HG02884 (cell line): ENCODE measurements around the gene CUL7.
"Not testable (repeated sequence)": the region's sequence is repeated elsewhere in the genome, so short reads cannot be mapped to it uniquely, and the experiment has no call there.

Source experiments
- ATAC-seq: cut with Tn5 transposase; IDR thresholded peaks from one replicate; pipeline ENCODE4 v1.9.1; 2021; ENCODE audit warnings: mild to moderate bottlenecking, moderate library complexity; ENCODE audit not compliant: unreplicated experiment

Gene CUL7

GRCh38 chr6:43050981-43051380, 2.7 kb downstream of the CUL7 start:
- no peak for ATAC-seq

GRCh38 chr6:43047998-43048397, 5.7 kb downstream of the CUL7 start:
- ATAC-seq: no peak

GRCh38 chr6:43045371-43045930, 8.2 kb downstream of the CUL7 start:
- no peak for ATAC-seq

- ATAC-seq: no peak
These were observed 10.3 kb downstream of the CUL7 start for GRCh38 chr6:43043310-43043709.

GRCh38 chr6:43041475-43041874, 12.2 kb downstream of the CUL7 start:
- not testable (repeated sequence) for ATAC-seq

GRCh38 chr6:43040542-43041257, 13.0 kb downstream of the CUL7 start:
- ATAC-seq: no peak

GRCh38 chr6:43038727-43039126, 14.9 kb downstream of the CUL7 start:
- ATAC-seq: no peak

- no peak for ATAC-seq
These were observed 15.9 kb downstream of the CUL7 start for GRCh38 chr6:43037706-43038105.

GRCh38 chr6:43037197-43037596, 16.5 kb downstream of the CUL7 start:
- no peak for ATAC-seq

- ATAC-seq: no peak
These were observed 16.9 kb downstream of the CUL7 start for GRCh38 chr6:43036712-43037111.

- no peak for ATAC-seq
These were observed 18.0 kb downstream of the CUL7 start for GRCh38 chr6:43035495-43036194.

GRCh38 chr6:43034190-43034525, 19.5 kb downstream of the CUL7 start:
- ATAC-seq: no peak

GRCh38 chr6:43033496-43034189, 20.0 kb downstream of the CUL7 start:
- no peak for ATAC-seq

- no peak for ATAC-seq
These were observed 21.3 kb downstream of the CUL7 start for GRCh38 chr6:43032326-43032725.

GRCh38 chr6:43029120-43029519, 24.5 kb downstream of the CUL7 start:
- ATAC-seq: no peak

- no peak for ATAC-seq
These were observed 27.3 kb downstream of the CUL7 start for GRCh38 chr6:43026365-43026764.

- ATAC-seq: no peak
These were observed 29.2 kb downstream of the CUL7 start for GRCh38 chr6:43024436-43024835.

- no peak for ATAC-seq
These were observed 32.2 kb downstream of the CUL7 start, which contains the start of gene RRP36 for GRCh38 chr6:43021270-43022047. Gene RRP36 (plus strand): TSS chr6:43021623. CDS start chr6:43021655, 32 bp downstream.

GRCh38 chr6:43020847-43021246, 32.8 kb downstream of the CUL7 start:
- ATAC-seq: no peak

GRCh38 chr6:43020052-43020705, 33.5 kb downstream of the CUL7 start:
- no peak for ATAC-seq
